Measurements from ENCODE around the gene KCNMA1. TPM values are rescaled to one million over a fixed set of nuclear protein-coding genes. Genes with fewer than 3 reads are reported as not detected.

Gene KCNMA1
- total RNA-seq, 1 experiment from 2014 or later: not detected

DNA sequence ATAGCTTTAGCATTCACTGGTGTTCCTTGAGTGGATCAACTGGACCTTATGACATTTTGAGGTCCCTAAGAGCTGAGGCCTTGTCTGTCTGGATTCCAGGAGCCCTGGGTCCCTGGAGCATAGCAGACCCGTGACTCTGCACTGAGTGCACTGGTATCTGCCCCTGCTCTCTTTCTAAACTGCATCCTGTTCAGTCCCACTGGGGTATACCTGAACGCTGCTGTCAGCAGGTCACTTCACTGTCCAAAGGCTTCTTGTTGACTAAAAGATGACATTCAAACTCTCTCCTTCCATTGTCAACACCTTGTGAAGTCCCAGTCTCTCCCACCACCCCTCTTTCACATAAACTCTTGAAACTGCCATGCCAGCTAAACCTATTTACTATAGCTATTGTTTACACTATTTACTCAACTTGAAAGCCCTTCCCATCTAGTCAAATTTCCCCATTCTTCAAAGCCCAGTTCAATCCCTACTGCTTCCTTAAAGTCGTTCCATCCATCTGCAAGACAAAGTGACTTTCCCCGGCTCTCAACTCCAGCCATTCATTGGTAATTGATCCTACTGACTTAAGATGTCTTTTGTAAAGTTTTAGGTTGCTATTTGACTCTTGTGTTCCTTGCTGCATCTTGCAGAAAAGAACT is 523.3 kb downstream of the KCNMA1 start:
- in situ Hi-C loops (cut with HindIII; ENCODE audit: low pct_unique_long_range_greater_than_20kb, low sequenced_read_pairs): no loop called here
- no peak for DNase-seq (ENCODE audit: low read depth, low spot score)

DNA sequence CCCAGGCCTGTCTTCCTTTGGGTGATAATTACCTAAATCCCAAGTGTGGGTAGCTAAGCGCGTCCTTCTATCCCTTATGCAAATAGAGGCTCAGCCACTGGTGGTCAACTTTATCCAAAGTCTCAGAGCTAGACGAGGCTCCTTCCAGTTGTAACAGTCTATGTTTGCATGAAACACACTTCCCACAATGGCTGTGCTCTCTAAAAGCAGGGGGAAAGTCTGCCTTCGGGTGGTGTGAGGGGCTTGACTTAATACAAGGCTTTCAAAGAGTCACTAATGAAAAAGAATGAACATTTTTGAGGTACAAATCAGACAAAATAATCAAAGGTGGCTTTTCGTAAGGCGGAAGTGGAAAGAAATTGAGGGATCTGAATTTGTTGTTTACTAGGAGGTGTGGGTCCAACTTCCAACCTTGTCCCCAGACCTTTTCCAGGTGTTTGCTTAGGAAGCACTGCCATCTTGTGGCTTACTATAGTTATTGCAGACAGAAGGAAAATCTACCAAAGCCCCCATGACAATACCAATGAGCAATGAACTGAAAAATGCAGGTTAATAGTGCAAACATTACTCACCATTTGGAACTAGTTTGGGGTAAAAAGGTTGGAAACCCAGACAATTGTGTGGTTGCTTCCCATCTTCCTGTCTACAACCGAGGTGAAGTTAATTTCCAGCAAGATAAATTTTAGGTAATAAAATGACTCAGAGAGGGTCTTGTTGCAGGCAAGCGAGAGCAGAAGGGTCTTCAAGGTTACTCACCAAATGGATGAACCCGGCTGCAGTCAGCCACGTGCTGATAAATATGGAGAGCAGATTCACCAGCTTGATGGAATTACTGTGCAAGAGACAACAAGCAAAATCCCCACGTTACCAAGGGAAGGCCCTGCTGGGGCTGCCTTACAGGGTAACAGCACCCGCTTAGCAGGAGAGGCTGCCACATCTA is 525.7 kb downstream of the KCNMA1 start:
- in situ Hi-C loops (cut with HindIII; ENCODE audit: low pct_unique_long_range_greater_than_20kb, low sequenced_read_pairs): no loop called here
- DNase-seq (ENCODE audit: low read depth, low spot score): peak; percentile 58

DNA sequence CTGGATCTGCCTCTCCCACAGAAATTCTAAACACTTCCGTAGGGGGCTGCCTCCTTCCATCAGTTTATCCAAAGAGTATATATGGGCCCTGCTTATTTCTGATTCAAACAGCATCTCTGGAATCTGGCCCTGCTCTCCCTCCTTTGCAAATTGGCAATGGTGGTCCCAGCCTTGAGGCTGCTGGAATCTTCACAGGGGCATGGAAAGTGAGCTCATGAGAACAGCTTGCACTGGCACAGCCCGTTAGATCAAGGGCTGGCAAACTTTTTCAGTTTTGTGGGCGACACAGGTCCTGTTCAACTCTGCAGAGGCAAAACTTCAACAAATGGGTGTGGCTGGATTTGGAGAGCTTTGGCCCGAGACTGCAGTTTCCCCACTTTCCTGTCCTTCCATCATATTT is 526.9 kb downstream of the KCNMA1 start:
- in situ Hi-C loops (cut with HindIII; ENCODE audit: low pct_unique_long_range_greater_than_20kb, low sequenced_read_pairs): no loop called here
- no peak for DNase-seq (ENCODE audit: low read depth, low spot score)

DNA sequence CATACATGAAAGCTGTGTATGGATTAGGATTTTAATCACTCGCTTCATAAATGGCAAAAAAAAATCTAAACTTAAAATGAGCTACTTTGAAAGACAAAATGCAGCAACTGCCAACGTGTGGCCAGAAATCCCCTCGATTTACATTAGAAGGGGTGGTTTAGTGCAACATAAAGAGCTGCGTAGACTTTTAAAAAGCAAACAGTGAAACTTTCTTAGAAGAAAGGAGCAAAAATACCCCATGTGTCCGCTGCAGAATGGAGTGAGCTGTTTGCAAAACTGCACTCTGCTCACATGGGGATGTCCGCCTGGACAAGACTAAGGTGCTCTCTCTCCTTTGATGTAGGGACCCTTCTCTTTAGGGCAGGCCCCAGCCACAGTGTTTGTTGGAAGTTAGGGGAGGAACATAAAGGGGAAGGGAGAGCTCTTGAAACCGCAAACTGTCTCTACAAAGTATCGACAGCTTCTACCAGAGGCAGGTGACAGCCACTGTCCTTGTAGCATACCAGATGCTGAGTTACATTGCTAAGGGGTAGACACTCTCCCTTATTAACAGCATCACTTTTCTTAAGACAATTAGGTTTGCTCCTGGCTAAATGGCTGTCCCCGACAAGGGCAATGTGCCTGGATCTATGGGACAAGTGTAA is 528.1 kb downstream of the KCNMA1 start:
- in situ Hi-C loops (cut with HindIII; ENCODE audit: low pct_unique_long_range_greater_than_20kb, low sequenced_read_pairs): no loop called here
- DNase-seq (ENCODE audit: low read depth, low spot score): no peak

DNA sequence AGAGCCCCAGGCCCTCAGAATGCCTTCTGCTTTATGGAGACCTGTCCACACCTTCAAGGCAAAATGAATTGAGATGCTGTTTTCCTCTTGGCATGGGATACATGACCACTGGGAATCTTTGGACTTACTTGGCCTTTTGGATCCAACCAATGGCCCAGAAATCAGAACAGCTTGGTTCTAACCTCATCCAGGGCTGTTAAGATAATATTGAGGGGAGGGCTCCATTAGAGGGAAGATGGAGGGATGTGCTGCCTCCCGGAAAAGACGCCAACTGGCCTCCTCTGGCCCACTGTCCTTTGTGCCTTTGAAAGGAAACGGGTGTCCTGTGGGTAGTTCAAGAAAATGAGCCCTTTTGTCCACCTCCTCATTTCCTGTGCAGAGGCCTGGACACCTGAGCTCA is 530.9 kb downstream of the KCNMA1 start:
- DNase-seq (ENCODE audit: low read depth, low spot score): no peak
- in situ Hi-C loops (cut with HindIII; ENCODE audit: low pct_unique_long_range_greater_than_20kb, low sequenced_read_pairs): no loop called here

DNA sequence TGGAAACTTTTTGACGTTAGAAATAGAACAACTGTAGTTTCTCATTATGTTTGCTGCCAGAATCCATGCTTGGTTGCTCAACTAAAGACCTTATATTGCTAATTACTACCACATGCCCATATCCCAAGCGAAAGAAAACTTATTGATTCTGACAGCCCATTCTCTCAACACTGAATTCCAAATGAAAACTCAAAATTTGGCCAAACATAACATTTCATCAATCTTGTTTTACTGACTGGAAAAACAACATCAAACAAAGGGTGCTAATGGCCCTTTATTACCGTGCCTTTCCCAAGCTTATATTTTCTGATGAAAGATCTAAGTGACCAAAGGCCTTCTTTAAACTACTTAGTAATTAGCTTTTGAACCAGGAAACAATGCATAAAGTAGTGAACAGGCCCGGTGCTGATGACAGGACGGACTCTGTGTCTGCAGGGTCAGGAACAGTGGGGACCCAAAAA is 531.8 kb downstream of the KCNMA1 start:
- DNase-seq (ENCODE audit: low read depth, low spot score): no peak

DNA sequence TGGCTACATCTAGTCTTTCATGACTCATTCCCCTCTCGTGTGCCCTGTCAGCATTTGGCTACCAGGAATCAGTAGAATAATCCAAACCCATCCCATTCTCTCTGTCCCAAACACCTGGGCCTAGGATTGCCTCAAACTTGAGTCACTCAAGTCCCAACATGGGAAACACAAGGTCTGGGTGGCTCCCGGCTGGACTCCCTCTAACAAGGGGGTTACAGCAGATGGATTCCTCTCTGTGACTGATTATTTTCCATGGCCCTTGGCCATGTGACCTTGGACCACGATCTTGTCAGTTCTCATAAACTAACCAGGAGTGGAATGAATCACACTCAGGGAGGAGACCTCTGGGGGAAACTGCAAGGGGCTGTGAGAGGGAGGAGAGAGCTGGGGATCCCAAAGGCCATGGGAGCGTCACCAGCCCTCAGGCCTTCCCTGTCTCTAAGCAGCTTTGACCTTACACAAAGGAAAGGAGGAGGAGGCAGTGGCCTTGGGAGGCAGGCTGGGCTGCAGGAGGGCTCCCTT is 533.1 kb downstream of the KCNMA1 start:
- DNase-seq (ENCODE audit: low read depth, low spot score): no peak
- in situ Hi-C loops (cut with HindIII; ENCODE audit: low pct_unique_long_range_greater_than_20kb, low sequenced_read_pairs): no loop called here

More for the DNA sequence above, 531.8 kb downstream of the KCNMA1 start:
- in situ Hi-C loops (cut with HindIII; ENCODE audit: low pct_unique_long_range_greater_than_20kb, low sequenced_read_pairs): no loop called here

DNA sequence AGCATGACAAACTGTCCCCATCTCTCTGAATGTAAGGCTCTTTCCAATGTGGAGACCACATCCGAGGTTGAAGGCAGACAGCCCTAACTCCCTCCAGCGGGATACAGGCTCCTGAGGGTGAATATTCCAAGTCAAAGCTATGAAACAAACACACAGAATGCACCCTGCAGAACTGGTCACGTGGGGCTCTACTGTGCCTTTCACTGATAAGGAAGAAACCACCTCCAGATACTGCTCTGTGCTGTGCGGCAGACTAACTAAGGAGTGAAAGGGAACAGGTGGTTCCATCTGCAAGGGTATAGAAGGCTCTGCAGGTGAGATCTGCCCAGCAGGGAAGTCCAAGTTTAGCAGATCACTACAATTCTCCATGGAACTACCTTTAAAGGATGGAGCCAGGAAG is 534.4 kb downstream of the KCNMA1 start:
- in situ Hi-C loops (cut with HindIII; ENCODE audit: low pct_unique_long_range_greater_than_20kb, low sequenced_read_pairs): no loop called here
- no peak for DNase-seq (ENCODE audit: low read depth, low spot score)

DNA sequence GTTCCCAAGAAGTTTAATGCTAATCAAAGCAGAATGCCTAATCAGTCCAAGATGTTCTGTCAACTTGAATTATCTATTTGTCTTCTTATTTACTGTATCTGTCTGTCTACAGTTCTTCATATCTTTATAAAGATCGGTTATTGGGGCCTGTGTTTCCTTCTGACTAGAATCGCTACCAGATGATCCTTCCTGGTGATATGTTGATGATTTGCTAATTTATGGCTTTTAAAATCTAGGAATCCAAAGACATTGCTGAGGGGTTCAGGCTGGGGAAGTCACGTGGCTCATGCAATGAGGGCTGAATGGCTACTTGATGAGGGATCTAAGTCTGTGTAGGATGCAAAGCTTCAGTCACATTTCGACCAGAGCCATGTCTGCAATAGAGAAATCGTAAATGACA is 536.3 kb downstream of the KCNMA1 start:
- in situ Hi-C loops (cut with HindIII; ENCODE audit: low pct_unique_long_range_greater_than_20kb, low sequenced_read_pairs): no loop called here

DNA sequence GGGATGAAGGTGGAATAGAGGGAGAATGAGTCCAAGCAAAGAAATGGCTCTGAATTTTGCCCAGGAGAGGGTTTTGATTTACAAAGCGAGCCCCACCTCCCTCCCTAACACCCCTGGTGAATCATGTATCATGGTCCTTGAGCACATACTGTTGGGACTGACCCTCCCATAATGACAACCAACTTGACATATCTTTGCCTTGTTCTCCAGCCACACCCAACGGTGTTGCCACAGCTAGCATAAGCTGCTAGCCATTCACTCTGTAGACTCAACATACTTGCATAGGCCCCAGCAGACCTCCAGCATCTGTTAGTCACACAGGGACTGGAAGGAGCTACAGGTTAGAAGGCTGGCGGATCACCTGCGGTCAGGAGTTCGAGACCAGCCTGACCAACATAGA is 538.5 kb downstream of the KCNMA1 start:
- no peak for DNase-seq (ENCODE audit: low read depth, low spot score)
- in situ Hi-C loops (cut with HindIII; ENCODE audit: low pct_unique_long_range_greater_than_20kb, low sequenced_read_pairs): no loop called here

More for the DNA sequence above, 536.3 kb downstream of the KCNMA1 start:
- no peak for DNase-seq (ENCODE audit: low read depth, low spot score)

DNA sequence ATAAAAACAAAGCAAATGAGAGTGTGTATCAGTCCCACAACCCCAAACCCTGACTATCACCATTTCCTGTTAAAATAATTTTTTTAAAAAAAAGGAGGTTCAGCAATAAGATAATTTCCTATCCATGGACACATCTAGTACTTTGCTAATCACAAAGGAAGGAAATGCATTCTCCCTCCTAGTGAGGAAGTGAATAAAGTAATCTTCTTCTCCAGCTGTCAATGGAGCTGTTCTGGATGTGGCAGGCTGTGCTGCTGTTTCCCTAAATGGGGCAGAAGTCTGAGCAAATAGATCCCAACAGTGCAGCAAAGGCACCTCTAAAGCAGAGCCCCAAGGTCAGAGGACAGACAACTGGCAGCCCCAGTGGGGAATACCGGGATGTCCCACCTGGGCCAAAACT is 540.0 kb downstream of the KCNMA1 start:
- in situ Hi-C loops (cut with HindIII; ENCODE audit: low pct_unique_long_range_greater_than_20kb, low sequenced_read_pairs): no loop called here
- no peak for DNase-seq (ENCODE audit: low read depth, low spot score)

DNA sequence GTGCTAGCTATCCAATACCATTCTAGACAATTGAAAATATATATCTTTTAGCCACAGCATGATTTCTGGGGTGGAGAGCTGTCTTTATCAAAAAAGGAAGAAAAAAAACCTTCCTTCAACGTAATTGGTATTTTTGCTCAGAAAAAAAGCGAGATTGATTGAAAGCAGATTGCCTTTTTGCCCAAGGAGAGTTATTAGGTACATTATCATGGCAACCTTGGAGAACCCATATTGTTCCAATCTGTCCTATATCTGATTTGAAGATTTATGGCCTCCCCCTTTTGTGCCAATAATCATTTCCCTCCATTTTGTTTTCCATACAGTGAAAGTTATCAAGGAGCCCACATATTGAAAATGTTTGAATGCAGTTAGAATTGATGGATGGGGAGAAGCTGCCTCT is 544.5 kb downstream of the KCNMA1 start:
- in situ Hi-C loops (cut with HindIII; ENCODE audit: low pct_unique_long_range_greater_than_20kb, low sequenced_read_pairs): no loop called here
- no peak for DNase-seq (ENCODE audit: low read depth, low spot score)

DNA sequence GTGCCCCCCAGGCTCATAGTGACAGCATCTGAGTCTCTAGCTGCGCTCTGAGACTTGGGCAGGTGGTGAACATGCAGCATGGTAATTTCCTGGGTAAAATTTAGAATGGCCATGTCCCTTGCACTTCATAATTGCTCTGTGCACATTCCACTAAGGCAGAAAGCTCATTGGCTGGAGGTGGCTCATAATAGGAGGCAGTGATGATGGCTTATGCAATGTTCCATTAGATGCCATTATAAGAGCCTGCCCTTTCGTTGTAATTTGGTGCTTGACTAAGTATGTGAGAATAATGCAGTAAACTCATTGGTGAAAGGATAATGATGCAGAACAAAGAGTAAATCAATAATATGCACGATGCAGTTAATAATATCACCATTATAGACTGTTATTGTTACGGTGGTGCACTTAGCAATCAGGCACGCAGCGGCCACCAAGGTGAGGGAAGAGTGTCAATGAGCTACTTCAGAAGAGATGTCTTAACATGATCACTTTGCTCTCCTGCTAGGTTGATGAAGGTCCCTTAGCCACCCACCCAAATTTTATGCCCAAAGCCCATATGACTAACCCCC is 545.9 kb downstream of the KCNMA1 start:
- in situ Hi-C loops (cut with HindIII; ENCODE audit: low pct_unique_long_range_greater_than_20kb, low sequenced_read_pairs): no loop called here
- DNase-seq (ENCODE audit: low read depth, low spot score): no peak

DNA sequence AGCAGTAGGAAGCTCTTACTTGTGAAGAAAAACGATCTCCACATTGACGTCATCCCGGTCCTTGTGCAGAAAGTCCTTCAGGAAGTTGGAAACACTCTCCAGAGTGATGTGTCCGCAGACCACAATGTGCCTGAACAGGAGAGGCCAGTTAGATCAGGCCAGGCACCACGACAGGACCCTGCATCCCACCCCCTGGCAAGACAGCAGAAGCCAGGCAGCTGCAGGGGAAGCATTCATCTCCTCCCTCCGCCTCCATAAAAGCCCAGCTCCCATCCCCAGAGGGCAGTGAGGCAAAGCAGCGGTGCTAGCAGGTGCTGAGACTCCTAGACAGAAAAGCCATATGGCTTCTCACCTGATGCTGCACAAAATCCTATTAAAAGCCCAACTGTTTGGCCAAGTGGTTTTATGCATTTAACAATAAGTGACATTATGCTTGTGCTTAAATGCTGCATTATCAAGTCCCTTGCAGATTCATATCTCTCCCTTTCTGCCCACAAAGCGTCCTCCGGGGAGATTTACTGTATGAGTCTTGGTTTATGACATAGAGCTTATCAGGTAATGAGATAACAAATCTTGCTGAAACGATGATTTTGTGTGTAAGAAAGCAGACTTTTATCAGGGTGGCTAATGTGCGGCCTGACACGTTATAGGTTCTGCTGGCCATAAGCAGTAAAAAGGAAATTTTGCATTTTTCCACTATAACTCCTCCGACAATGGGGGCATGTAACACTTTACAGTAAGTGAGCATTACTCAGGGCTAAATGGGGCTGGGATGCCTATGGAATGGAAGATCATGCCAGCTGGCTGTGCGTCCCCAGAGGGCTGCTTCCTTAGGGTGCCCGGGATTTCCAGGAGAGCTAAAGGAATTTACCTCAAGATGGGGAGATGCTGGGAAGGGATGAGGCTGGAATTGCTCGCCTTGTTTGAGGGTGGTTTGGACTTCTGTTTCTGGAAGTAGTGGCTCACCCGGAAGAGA is 546.9 kb downstream of the KCNMA1 start:
- no peak for DNase-seq (ENCODE audit: low read depth, low spot score)
- in situ Hi-C loops (cut with HindIII; ENCODE audit: low pct_unique_long_range_greater_than_20kb, low sequenced_read_pairs): no loop called here

DNA sequence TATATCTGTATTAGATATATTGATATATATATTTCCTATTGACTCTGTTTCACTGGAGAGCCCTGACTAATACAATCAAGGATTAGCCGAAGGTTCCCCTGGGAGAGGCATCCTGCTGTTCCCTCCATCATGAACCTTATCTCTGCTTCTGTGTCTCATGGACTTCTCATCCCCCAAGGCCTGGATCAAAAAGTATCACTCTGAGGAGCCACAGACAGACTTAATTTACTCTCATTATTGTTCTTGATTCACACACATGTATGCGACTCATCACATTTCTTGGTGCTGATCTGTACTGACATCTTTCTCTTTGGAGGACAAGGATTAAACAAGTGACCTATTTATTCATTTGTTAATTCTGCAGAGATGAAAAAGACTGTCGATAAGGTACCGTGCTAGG is 550.2 kb downstream of the KCNMA1 start:
- in situ Hi-C loops (cut with HindIII; ENCODE audit: low pct_unique_long_range_greater_than_20kb, low sequenced_read_pairs): no loop called here
- DNase-seq (ENCODE audit: low read depth, low spot score): no peak

DNA sequence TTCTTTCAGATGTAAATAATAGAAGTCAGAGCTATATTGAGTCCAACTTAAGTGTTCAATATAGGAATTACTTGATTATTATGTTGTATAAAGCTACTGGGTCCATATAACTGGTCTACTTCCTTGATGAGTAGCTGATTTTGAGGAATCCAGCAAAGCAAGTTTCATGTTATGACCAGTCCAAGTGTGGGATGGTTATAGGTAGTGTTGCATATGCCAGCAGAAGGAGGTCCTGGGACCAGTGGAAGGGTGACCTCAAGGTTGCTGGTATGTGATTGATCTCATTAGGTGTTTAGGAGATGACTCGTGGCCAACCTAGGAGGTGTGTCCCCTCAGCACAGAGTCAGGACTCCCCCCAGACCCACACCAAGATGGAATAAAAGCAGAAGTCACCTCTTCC is 551.5 kb downstream of the KCNMA1 start:
- no peak for DNase-seq (ENCODE audit: low read depth, low spot score)
- in situ Hi-C loops (cut with HindIII; ENCODE audit: low pct_unique_long_range_greater_than_20kb, low sequenced_read_pairs): no loop called here

DNA sequence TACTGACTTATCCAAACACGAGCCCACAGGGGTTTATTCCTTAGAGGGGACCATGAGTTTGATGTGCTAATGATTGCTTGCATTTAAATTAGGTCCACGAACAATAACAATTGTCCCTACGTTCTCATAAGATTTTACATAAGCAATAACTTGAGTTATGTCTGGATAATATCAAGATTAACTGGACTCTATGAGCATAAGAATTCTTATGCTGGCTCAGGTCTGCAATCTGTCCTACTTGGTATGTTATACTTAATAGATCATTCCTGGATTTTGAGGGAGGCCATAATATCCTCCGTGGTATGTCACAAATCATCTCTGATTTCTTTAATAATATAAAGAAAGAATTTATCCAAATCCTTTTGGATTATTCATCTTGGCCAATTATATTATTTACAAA is 552.3 kb downstream of the KCNMA1 start:
- in situ Hi-C loops (cut with HindIII; ENCODE audit: low pct_unique_long_range_greater_than_20kb, low sequenced_read_pairs): no loop called here
- no peak for DNase-seq (ENCODE audit: low read depth, low spot score)
